H1 (cell line): ENCODE data around the gene ELMO1.

Experiments used
- EZH2 ChIP-seq: fragments of 200-600 bp; sonication (generic); IDR thresholded peaks from 2 replicates; pipeline ENCODE4 v1.7.1; 2012; ENCODE audit warnings: low read depth, mild to moderate bottlenecking, moderate library complexity, low read length, inconsistent platforms; ENCODE audit not compliant: severe bottlenecking
- GTF2F1 ChIP-seq: IDR thresholded peaks from 2 replicates; pipeline ENCODE4 v1.6.1; 2012; ENCODE audit warnings: low read depth, low read length, improper control_type of control experiment, borderline replicate concordance
- KDM5A ChIP-seq: fragments of 200-600 bp; IDR thresholded peaks from 2 replicates; pipeline ENCODE4 v1.7.1; 2012; ENCODE audit warnings: mild to moderate bottlenecking, low read length, inconsistent platforms, mixed read lengths
- SIX5 ChIP-seq: IDR thresholded peaks from 2 replicates; pipeline ENCODE4 v1.6.1; 2011; ENCODE audit warnings: mild to moderate bottlenecking, low read depth, low read length
- TF ChIP-seq, protein P1 (sequence below), 3 experiments: IDR thresholded peaks; 1 replicate in 2 of 3; 2 replicates in 1 of 3; pipeline versions ENCODE4 v1.5.1 to v1.6.1; 2011; ENCODE audit warnings: low read length in 3 of 3, mild to moderate bottlenecking in 3 of 3, inconsistent platforms in 2 of 3, low read depth in 1 of 3, moderate library complexity in 1 of 3; ENCODE audit not compliant: insufficient read depth in 1 of 3; ENCODE audit errors: control extremely low read depth in 1 of 3
- TF ChIP-seq, protein P2 (sequence below): IDR thresholded peaks from 2 replicates; pipeline ENCODE4 v1.6.1; 2012; ENCODE audit warnings: low read length, inconsistent platforms

DNA sequence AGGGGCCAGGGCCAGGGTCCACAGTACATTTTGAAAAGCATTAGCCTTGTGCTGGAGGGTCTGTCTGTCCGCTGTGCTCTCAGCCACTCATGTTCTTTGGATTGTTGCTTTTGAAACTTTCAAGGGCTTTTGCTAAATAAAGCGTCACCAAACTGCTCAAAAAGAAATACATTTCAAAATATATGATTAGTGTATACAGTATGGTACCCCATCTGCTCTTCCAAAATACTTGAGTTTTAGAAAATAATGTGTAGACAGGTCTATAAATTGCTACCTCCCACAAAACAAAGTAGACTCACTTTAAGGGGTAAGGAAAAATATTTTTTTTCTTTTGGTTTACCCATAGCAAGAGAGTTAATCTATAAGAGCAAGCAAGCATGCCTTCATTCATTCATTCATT lies 530.1 kb downstream of the ELMO1 start:
- no peak for TF ChIP-seq EZH2
- TF ChIP-seq SIX5: no peak
- TF ChIP-seq, protein P1, sequence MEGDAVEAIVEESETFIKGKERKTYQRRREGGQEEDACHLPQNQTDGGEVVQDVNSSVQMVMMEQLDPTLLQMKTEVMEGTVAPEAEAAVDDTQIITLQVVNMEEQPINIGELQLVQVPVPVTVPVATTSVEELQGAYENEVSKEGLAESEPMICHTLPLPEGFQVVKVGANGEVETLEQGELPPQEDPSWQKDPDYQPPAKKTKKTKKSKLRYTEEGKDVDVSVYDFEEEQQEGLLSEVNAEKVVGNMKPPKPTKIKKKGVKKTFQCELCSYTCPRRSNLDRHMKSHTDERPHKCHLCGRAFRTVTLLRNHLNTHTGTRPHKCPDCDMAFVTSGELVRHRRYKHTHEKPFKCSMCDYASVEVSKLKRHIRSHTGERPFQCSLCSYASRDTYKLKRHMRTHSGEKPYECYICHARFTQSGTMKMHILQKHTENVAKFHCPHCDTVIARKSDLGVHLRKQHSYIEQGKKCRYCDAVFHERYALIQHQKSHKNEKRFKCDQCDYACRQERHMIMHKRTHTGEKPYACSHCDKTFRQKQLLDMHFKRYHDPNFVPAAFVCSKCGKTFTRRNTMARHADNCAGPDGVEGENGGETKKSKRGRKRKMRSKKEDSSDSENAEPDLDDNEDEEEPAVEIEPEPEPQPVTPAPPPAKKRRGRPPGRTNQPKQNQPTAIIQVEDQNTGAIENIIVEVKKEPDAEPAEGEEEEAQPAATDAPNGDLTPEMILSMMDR (IDR thresholded peaks at IDR 0.05; ENCODE audit: control extremely low read depth in 1 of 3, insufficient read depth in 1 of 3, low read depth in 1 of 3, low read length in 3 of 3): no peak
- no peak for TF ChIP-seq KDM5A
- TF ChIP-seq, protein P2, sequence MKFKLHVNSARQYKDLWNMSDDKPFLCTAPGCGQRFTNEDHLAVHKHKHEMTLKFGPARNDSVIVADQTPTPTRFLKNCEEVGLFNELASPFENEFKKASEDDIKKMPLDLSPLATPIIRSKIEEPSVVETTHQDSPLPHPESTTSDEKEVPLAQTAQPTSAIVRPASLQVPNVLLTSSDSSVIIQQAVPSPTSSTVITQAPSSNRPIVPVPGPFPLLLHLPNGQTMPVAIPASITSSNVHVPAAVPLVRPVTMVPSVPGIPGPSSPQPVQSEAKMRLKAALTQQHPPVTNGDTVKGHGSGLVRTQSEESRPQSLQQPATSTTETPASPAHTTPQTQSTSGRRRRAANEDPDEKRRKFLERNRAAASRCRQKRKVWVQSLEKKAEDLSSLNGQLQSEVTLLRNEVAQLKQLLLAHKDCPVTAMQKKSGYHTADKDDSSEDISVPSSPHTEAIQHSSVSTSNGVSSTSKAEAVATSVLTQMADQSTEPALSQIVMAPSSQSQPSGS: no peak
- TF ChIP-seq GTF2F1: no peak
